Right atrium auricular region (tissue), 2 donors: ENCODE data around the gene MAPK4. TPM values are rescaled to one million over a fixed set of nuclear protein-coding genes. Genes with fewer than 3 reads are reported as not detected.
A peak's percentile ranks its signal among the peaks of the same experiment; 100 is the strongest.

Source experiments
- DNase-seq: peaks from one replicate; pipeline ENCODE4 v3.0.0-alpha.2; 2019; ENCODE audit warnings: low spot score
- H3K27ac ChIP-seq, 2 donors: fragments of 200-600 bp; sonication (generic); 1 replicate in 1 of 2; 2 replicates in 1 of 2; pipeline ENCODE4 v1.5.1; 2016 to 2019
- H3K27me3 ChIP-seq, 2 donors: fragments of 200-600 bp; sonication (generic); one replicate each; pipeline versions ENCODE4 v1.5.1 to v1.6.0; 2017 to 2019
- H3K36me3 ChIP-seq: fragments of 200-600 bp; sonication (generic); one replicate; pipeline ENCODE4 v1.5.1; 2016
- H3K4me1 ChIP-seq, 2 donors: fragments of 200-600 bp; sonication (generic); one replicate each; pipeline versions ENCODE4 v1.5.1 to v1.6.0; 2017 to 2019
- H3K4me3 ChIP-seq, 2 donors: fragments of 200-600 bp; sonication (generic); 1 replicate in 1 of 2; 2 replicates in 1 of 2; pipeline ENCODE4 v1.5.1; 2017 to 2019; ENCODE audit warnings: mild to moderate bottlenecking in 1 of 2, moderate library complexity in 1 of 2
- H3K9me3 ChIP-seq, 2 donors: fragments of 200-600 bp; sonication (generic); one replicate each; pipeline ENCODE4 v1.5.1; 2019
- total RNA-seq, 2 donors: library from RNA; depleted of rRNA; stranded (reverse); fragments of >200 nt; gene quantifications; one replicate each; pipeline ENCODE4 v1.1.0, GENCODE V29; 2016
- TF ChIP-seq, protein P1 (sequence below), 2 donors: fragments of 200-600 bp; sonication (generic); IDR thresholded peaks; one replicate each; pipeline ENCODE4 v1.5.1; 2019; ENCODE audit warnings: antibody characterized with exemption in 2 of 2

Gene MAPK4
- total RNA-seq, 2 donors from 2014 or later = 17.9 to 101 TPM

DNA sequence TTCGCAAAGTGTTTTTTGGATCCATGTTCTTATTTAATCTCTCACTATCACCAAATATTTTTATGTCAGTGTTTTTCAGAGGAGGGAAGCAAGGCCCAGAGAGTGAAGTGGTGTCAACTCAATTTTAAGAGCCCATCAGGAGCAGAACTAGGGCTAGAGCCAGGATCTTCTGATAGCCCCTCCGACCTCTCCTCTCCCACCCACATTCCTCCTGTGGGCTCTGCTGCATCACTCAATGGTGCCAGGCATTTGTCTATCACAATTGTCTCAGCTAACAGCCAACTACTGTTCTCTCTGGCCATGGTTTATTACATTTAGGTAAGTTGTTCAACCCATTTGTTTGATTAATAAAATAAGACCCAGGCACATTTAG is 68.6 kb downstream of the MAPK4 start:
- H3K4me1 ChIP-seq = peaks cover 0 to 37% of the 10 kb centered on the region in 2 donors
- H3K4me3 ChIP-seq = no peak overlapping the region
- TF ChIP-seq, protein P1, sequence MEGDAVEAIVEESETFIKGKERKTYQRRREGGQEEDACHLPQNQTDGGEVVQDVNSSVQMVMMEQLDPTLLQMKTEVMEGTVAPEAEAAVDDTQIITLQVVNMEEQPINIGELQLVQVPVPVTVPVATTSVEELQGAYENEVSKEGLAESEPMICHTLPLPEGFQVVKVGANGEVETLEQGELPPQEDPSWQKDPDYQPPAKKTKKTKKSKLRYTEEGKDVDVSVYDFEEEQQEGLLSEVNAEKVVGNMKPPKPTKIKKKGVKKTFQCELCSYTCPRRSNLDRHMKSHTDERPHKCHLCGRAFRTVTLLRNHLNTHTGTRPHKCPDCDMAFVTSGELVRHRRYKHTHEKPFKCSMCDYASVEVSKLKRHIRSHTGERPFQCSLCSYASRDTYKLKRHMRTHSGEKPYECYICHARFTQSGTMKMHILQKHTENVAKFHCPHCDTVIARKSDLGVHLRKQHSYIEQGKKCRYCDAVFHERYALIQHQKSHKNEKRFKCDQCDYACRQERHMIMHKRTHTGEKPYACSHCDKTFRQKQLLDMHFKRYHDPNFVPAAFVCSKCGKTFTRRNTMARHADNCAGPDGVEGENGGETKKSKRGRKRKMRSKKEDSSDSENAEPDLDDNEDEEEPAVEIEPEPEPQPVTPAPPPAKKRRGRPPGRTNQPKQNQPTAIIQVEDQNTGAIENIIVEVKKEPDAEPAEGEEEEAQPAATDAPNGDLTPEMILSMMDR (IDR thresholded peaks at IDR 0.05) = no peak
- H3K27me3 ChIP-seq = no peaks in the 10 kb centered on the region
- H3K36me3 ChIP-seq = no peaks in the 10 kb centered on the region
- H3K9me3 ChIP-seq = no peaks in the 10 kb centered on the region
- no peak for DNase-seq
- H3K27ac ChIP-seq = peak overlapping the region; percentile 28 to 74

DNA sequence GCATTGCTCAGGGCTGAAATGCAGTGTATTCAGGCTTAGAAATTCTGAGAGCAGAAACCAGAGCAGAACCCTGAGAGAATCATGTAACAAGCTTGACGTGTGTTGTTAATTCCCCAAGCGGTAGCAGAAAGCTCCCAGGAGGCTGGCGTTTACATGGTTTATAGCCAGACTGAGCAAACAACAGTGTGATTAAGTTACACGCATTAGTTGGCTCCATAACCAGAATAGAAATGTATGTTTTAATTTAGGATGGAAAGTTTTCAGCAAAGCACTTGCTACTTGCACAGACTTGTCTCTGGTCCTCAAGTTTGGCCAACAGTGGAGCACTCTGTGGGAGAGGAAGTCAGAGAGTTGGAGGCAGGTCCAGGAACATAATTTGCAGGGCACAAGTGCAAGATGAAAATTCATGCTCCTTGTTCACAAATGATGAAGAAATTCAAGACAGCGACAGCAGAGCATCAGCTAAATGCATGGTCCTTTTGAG is 69.3 kb downstream of the MAPK4 start:
- TF ChIP-seq, protein P1 (IDR thresholded peaks at IDR 0.05) = no peak
- Histone ChIP-seq H3K36me3 (no peaks in the 10 kb centered on the region), H3K9me3 (no peaks in the 10 kb centered on the region), H3K4me1 (peaks cover 0 to 37% of the 10 kb centered on the region in 2 donors), H3K27me3 (no peaks in the 10 kb centered on the region), H3K27ac (peak overlapping the region in 1 of 2 donors; percentile 74), H3K4me3 (no peak overlapping the region)
- no peak for DNase-seq

DNA sequence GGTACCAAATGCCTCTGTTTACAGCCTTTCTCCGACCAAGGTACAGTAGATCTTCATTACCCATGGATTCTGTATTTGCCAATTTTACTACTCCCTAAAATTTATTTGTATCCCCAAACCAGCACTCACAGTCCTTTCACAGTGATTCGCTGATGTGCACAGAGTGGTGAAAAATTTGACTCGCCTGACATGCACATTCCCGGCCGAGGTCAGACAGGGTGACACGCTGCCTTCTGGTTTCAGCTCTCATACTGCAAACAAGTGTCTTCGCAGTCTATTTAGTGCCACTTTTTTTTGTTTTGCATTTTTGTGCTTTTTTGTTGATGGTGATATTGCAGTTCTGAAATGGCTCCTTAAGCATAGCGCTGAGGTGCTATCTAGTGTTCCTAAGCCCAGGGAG is 71.0 kb downstream of the MAPK4 start:
- Histone ChIP-seq H3K4me1 (peaks cover 0 to 37% of the 10 kb centered on the region in 2 donors), H3K4me3 (no peak overlapping the region), H3K27me3 (no peaks in the 10 kb centered on the region), H3K36me3 (no peaks in the 10 kb centered on the region), H3K27ac (no peak overlapping the region), H3K9me3 (no peaks in the 10 kb centered on the region)
- DNase-seq = no peak
- TF ChIP-seq, protein P1 (IDR thresholded peaks at IDR 0.05) = no peak

DNA sequence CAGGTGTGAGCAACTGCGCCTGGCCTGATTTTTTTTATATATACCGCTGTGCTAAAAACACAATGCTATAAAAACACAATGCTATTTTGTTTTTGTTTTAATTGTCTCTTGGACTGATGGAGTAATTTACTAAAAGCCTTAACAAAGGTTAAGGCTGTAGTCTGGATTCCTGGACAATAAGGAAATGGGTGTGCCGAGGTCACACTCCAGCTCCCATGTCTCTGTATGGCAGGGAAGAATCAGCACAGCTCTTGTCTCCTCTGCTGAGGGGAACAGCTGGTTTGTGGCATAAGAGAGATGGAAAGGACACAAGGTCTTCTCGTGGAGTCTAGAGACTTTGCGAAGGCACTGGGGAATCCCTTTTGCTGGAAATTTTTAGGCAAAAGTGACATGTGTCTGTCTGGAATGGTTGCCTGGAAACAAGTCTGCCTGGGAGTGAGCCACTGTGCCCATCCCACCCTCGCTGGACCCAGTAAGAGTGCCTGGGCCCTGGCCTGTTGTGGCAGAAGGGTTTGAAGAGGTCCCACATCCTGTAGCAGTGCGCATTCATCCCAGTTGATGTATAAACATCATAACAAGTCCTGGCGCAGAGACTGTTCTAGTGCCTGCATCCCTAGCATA is 73.1 kb downstream of the MAPK4 start:
- TF ChIP-seq, protein P1 (IDR thresholded peaks at IDR 0.05) = no peak
- Histone ChIP-seq H3K9me3 (no peaks in the 10 kb centered on the region), H3K27ac (no peak overlapping the region)

DNA sequence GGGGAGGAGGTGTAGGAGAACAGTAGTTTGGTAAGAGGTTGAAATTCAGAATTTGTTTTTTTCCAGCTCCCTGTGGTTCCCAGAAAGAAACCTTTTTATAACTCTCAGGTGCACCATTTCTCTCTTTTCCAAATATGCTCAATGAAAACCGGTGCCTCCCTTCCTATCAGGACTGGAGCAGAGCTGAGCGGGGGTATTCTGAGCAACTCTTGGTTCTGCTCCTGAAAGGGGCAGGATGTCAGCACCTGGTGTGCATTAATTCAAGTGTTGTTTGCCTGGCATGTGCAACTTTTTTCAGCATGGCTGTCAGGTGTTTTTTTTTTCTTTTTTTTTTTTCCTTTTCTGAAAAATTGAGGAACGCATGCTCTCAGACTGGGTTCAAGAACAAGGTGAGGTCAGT is 74.1 kb downstream of the MAPK4 start:
- H3K36me3 ChIP-seq = no peaks in the 10 kb centered on the region
- no peak overlapping the region for H3K27ac ChIP-seq
- no peaks in the 10 kb centered on the region for H3K27me3 ChIP-seq
- no peak overlapping the region for H3K4me3 ChIP-seq
- TF ChIP-seq, protein P1 (IDR thresholded peaks at IDR 0.05) = no peak
- H3K4me1 ChIP-seq = peaks cover 0 to 24% of the 10 kb centered on the region in 2 donors
- H3K9me3 ChIP-seq = no peaks in the 10 kb centered on the region
- no peak for DNase-seq

More for the DNA sequence above, 73.1 kb downstream of the MAPK4 start:
- Histone ChIP-seq H3K36me3 (no peaks in the 10 kb centered on the region), H3K27me3 (no peaks in the 10 kb centered on the region), H3K4me1 (peaks cover 0 to 34% of the 10 kb centered on the region in 2 donors), H3K4me3 (no peak overlapping the region)
- DNase-seq = no peak
